ENCODE measurements around the gene PCDHGA1.

PCDHGA1 gene

GRCh38 chr5:141515141-141515540 lies 184.8 kb downstream of the PCDHGA1 start:
- no peak for DNase-seq

DNA sequence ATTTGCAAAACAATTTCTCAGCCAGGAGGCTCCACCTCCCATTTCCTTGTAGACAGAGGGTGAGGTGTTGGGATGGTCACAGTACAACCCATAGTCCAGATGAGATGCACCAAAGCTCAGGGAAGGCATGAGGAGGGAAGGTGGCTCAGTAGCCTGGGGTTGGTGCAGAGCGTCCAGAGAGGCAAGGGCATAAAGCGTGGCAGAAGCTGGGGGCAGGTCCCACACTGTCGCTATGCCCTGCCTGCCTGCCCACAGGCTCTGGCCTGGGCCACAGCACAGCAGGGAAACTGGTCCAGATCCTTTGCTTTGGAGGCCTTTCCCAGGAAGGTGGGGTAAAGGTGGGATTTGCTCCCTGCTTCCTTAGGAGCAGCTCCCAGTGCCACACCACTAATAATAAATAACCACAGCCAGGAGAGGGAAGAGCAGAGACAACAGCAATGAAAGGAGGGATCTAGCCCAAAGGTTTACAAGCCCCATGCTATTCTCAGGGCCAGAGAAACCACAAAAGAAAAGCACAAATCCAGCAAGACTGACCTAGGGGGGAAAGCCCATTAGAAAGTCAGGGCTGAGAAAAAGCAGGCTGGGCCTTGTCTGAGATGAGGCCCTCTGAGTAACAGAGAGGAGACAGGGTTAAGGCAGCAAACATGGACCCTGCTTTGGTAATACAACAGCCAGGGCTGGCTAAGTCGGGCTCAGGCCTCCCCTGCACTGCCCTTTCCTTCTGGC lies 185.8 kb downstream of the PCDHGA1 start:
- no peak for DNase-seq

GRCh38 chr5:141516672-141517025 lies 186.3 kb downstream of the PCDHGA1 start:
- DNase-seq, result no peak

GRCh38 chr5:141517312-141517711 lies 187.0 kb downstream of the PCDHGA1 start:
- no peak for DNase-seq

DNA sequence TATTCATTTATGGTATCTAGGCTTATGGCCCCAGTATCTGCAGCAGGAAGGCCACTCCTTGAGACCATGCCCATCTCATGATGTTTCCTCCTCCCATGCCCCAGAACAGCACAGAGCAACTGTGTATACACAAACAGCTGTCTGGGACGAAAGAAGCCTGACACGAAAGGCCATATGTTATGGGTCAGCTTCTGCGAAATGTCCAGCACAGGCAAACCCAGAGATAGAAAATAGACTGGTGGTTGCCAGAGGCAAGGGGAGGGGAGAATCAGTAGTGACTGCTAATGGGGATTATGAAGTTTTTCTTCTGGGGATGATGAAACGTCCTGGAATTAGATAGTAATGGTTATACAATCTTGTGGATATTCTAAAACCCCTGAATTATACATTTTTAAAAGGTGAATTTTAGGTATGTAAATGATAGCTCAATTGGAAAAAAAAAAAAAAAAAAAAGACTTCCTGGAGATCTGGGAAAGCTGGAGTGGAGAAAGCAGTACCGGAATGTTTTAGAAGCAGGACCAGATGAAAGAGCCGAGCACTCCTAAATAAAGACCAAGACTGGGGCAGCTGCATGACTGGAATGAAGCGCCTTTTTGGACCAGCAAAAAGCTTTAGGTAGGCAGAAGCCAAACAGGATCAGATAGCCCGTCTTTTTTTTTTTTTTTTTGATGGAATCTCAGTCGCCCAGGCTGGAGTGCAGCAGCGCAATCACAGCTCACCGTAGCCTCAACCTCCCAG lies 187.7 kb downstream of the PCDHGA1 start:
- no peak for DNase-seq

DNA sequence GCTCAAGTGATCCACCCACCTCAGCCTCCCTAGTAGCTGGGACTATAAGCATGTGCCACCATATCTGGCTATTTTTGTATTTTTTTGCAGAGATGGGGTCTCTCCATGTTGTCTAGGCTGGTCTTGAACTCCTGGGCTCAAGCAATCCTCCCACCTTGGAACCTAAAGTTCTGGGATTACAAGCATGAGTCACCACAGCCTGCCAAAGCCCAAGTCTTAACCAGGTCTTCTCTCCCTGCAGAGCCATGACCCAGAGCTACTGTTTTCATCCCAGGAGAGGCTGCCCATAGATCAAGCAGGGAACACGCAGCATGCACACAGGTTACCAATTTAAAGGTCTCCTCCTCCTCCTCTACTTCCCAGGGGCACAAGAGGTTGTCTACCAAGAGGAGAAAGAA lies 188.3 kb downstream of the PCDHGA1 start:
- no peak for DNase-seq

DNA sequence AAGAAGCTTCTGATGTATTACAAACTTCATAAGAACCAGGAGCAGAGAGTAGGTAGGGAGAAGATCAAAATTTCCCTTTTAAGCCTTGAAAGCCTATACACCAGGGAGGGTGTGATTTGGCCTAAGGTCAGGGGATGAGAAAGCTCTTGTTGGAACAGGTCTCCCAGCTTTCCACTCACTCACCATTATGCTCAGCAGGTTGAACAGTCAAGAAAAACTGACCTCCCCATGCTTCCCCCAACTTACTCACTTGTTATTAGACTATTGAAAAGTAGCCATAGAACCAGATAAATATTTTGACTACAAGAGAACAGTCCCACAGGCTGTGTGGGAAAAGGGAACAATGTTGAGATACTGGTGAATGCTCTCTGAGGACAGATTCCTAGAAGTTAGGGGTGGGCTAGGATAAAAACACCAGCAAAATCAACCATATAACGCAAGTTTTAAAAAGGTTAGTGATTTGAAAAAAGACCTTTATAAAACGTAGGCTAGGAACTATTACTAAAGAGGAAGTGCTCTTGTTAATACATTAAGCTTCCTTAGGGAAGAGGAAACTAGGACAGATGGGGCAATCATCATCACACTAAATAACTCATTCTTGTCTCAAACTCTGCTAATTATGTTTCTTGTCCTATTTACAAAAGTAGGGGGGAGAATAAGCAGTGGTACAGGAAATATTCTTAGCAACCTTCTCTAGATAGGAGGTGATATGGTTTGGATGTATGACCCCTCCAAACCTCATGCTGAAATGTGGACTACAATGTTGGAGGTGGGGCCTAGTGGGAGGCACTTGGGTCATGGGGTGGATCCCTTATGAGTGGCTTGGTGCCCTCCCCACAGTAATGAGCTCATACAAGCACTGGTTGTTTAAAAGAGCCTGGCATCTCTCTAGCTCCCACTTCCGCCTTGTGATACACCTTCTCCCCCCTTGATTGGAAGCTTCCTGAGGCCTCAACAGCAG lies 189.6 kb downstream of the PCDHGA1 start:
- DNase-seq, result no peak

DNA sequence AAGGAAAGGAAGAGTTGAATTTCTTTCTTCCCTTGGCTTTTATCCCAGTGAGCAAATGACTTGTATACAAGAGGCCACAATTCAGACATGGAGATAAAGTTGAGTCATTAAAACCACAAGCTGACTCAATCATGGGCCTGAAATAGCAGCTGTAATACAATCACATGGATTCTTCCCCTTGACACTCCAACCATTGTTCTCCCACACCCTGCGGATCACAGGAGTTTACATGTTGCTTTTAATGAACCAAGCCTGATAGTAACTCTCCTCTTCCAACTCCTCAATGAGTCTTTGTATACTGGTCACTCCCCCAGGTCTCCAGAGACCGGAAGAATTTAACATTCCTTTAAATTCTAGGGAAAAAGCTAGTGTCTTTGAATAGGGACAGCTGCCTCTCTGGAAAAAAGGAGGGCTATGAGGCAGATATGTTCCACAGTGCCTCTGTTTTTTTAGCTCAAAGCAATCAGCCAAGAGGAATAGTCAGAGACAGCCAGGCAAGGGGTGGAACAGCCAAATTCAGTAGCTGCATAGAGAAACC lies 191.0 kb downstream of the PCDHGA1 start:
- DNase-seq, result peak; percentile 90

GRCh38 chr5:141522301-141522700 lies 192.0 kb downstream of the PCDHGA1 start:
- DNase-seq, result no peak

DNA sequence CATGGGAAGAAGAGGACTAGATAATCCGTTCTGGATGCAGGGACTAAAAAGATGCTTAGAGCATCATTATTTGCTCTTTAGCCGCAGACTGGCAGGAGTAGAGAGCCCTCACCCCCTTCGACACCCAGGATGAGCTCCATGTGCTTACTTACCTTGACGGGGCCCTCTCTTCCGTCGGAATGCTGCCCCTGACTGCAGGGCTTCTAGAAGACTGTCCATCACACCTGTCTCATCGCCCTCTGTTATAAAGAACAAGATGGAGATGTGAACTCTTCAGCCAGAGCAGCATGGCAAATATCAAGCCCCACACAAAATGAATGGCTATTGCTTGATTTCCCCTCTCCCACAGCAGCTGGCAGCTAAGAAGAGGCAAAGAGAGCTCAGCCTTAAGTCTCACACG lies 193.7 kb downstream of the PCDHGA1 start:
- no peak for DNase-seq

DNA sequence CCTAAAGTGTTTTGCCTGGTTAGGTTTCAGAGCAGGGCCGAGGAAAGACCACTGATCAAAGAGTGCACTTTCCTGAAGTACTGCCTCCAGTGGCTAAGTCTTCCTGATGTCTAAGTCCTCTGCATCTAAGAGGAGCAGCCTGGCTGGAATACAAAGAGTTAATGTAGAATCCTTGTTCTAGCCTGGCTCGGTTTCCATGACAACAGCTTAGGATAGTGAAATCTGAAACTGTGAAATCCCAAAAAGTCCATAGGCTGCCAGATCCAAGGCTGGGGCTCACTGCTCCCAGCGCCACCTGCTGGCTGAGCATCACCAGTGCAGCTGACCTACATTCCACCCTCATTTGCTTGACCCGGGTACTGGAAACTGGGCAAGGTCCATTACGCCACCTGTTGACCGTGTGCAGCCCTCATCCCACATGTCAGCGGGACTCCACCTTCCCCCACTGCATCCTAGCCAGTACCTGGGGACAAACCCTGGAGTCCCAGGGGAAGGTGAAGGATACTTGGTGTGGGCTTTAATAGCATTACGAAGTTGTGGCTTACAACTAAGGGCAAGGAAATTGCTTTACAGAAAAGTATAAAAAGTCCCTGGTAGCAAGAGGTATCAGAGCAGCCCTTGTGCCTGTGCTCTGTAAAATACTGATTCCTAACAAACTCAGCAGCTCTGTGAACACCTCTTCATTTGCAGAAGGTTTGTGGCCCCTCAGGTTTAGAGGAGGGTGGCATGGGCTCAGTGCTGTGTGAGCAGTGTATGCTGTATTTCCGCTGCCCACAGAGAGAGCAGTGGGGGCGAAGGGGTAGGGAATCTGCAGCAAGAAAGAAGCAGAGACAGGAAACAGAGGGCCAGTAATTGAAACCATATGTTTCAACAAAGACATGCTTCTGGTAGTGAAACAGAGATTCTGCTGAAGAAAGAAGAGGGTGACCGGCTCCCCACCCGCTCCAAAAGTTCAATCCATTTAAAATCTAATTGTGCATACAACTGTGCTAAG lies 194.6 kb downstream of the PCDHGA1 start:
- DNase-seq, result peak; percentile 81

DNA sequence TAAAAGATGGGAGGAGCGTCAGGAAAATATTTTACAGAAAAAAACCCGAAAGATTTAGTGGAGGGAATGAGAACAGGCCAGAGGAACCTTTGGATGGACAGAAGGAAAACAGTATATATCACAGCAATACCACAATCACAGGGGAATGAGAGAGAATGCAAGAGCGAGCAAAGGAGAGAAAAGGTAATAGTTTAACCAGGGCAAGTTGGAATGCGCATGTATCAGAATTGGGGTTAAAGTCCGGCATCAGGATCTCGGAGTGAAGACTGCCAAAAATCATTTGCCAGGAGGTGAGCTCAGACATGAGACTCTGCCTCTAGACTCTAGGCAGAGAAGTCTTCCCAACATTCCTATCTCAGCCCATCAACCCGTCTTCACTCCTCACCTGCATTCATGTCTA lies 195.3 kb downstream of the PCDHGA1 start:
- no peak for DNase-seq

DNA sequence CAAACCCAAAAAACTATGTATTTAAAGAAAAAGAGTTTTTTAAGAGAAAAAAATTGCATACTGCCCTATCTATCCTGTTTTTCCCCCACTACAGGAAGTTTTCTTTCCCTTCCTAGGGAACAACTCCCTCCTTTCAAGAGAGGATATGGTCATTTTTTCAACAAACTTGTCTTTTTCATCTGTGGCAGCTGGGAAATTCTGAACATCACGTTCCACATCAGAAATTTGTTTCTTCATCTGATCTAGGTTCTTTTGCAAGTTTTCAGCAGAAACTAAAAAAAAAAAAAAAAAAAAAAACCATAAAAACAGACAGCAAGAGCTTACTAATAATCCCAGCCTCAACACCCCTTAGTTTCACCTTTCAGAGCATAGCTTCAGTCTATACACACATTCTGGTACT lies 197.1 kb downstream of the PCDHGA1 start:
- no peak for DNase-seq

GRCh38 chr5:141528291-141528984 lies 198.1 kb downstream of the PCDHGA1 start:
- no peak for DNase-seq

- DNase-seq, result no peak
Measured at GRCh38 chr5:141529002-141529401, 198.7 kb downstream of the PCDHGA1 start.

GRCh38 chr5:141529873-141530272 lies 199.6 kb downstream of the PCDHGA1 start:
- no peak for DNase-seq

GRCh38 chr5:141532726-141533125 lies 202.4 kb downstream of the PCDHGA1 start:
- no peak for DNase-seq

GRCh38 chr5:141533897-141534296 lies 203.6 kb downstream of the PCDHGA1 start:
- no peak for DNase-seq

GRCh38 chr5:141534492-141535213 lies 204.3 kb downstream of the PCDHGA1 start:
- DNase-seq, result no peak

- DNase-seq, result no peak
Measured at GRCh38 chr5:141543053-141543452, 212.7 kb downstream of the PCDHGA1 start.

- no peak for DNase-seq
Measured at GRCh38 chr5:141547488-141547887, 217.2 kb downstream of the PCDHGA1 start.
